MM.1S (cell line): ENCODE results near the gene XPC.

ENCODE experiments used
- DNase-seq: peaks from one replicate; pipeline ENCODE4 v3.0.0-alpha.2; 2015
- H2AFZ ChIP-seq: fragments of 300-600 bp; sonication (generic); 2 replicates; pipeline ENCODE4 v1.6.0; 2016; ENCODE audit warnings: antibody characterized with exemption, low read length
- H3F3A ChIP-seq: fragments of 300-600 bp; sonication (generic); 2 replicates; pipeline ENCODE4 v1.6.1; 2016; ENCODE audit warnings: mild to moderate bottlenecking, antibody characterized with exemption, low read length, moderate library complexity, mixed read lengths; ENCODE audit not compliant: insufficient read depth
- H3K27ac ChIP-seq: fragments of 300-600 bp; sonication (generic); 2 replicates; pipeline ENCODE4 v1.5.1; 2016; ENCODE audit warnings: mild to moderate bottlenecking, low read length
- H3K27me3 ChIP-seq: fragments of 300-600 bp; sonication (generic); replicated peaks from 2 replicates; pipeline ENCODE4 v1.6.0; 2016; ENCODE audit warnings: low read length; ENCODE audit not compliant: insufficient read depth
- H3K36me3 ChIP-seq: fragments of 300-600 bp; sonication (generic); replicated peaks from 2 replicates; pipeline ENCODE4 v1.6.1; 2016; ENCODE audit warnings: mild to moderate bottlenecking, low read length, mixed read lengths; ENCODE audit not compliant: insufficient read depth
- H3K4me1 ChIP-seq: fragments of 300-600 bp; sonication (generic); 2 replicates; pipeline ENCODE4 v1.6.1; 2016; ENCODE audit warnings: low read length, mixed read lengths
- H3K4me2 ChIP-seq: fragments of 300-600 bp; sonication (generic); 2 replicates; pipeline ENCODE4 v1.6.0; 2016; ENCODE audit warnings: low read depth, low read length
- H3K4me3 ChIP-seq: fragments of 300-600 bp; sonication (generic); 2 replicates; pipeline ENCODE4 v1.5.1; 2016; ENCODE audit warnings: low read length, mixed read lengths
- H3K79me2 ChIP-seq: fragments of 300-600 bp; sonication (generic); 2 replicates; pipeline ENCODE4 v1.6.1; 2016; ENCODE audit warnings: mixed run types, low read length, mixed read lengths
- H3K9ac ChIP-seq: fragments of 300-600 bp; sonication (generic); 2 replicates; pipeline ENCODE4 v1.6.1; 2016; ENCODE audit warnings: low read length, mixed read lengths
- H3K9me2 ChIP-seq: fragments of 300-600 bp; sonication (generic); replicated peaks from 2 replicates; pipeline ENCODE4 v1.6.1; 2016; ENCODE audit warnings: mild to moderate bottlenecking, low read length, mixed read lengths; ENCODE audit not compliant: insufficient read depth
- H3K9me3 ChIP-seq: fragments of 300-600 bp; sonication (generic); replicated peaks from 2 replicates; pipeline ENCODE4 v1.6.1; 2016; ENCODE audit warnings: mild to moderate bottlenecking, low read length, mixed read lengths; ENCODE audit not compliant: insufficient read depth
- H4K20me1 ChIP-seq: fragments of 300-600 bp; sonication (generic); 2 replicates; pipeline ENCODE4 v1.6.1; 2016; ENCODE audit warnings: mild to moderate bottlenecking, low read length, moderate library complexity, mixed read lengths; ENCODE audit not compliant: insufficient read depth
- EZH2 ChIP-seq: fragments of 300-600 bp; sonication (generic); optimal IDR thresholded peaks from 2 replicates; pipeline ENCODE3; 2017; ENCODE audit warnings: low read depth, mild to moderate bottlenecking, antibody characterized with exemption, low read length, mixed read lengths
- EZH2phosphoT487 ChIP-seq: fragments of 300-600 bp; sonication (generic); IDR thresholded peaks from 2 replicates; pipeline ENCODE4 v1.6.1; 2018; ENCODE audit warnings: antibody characterized with exemption, low read length
- TF ChIP-seq, protein P1 (sequence below): fragments of 300-600 bp; sonication (generic); IDR thresholded peaks from 2 replicates; pipeline ENCODE4 v1.5.1; 2016; ENCODE audit warnings: antibody characterized with exemption, low read length, mixed read lengths

XPC gene

DNA sequence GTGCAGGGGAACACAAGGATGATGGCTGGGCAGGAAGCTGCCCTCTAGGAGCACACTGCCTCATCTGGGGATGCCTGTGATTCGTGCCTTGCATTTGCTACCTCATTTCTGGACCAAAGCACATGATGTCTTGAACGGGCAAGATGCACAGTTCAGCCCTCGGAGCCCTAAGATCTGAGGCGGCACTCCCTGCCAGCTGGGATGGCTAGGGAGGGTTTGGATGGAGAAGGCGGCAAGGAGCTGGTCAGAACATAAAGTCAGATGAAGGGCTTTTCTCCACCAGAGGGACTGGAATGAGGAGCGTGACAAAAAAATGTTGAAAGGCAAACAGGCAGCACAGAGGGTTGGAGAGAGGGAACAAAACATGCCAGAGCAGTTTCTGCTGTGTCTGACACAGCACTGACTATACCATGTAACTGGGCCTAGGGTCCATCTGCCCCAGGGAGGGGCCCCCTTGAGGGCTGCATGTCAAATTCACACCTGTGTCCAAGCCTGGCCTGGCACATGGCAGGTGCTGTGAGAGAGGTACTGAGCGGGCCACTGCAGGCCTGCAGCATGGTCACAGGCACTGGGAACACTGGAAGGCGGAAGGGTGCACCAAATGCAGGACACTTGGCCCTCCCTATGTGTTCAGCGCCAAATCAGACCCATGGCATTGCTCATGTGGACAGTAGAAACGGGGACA is 31.9 kb downstream of the XPC start:
- no peak for DNase-seq
- H3K4me3 ChIP-seq: no peak overlapping the region

DNA sequence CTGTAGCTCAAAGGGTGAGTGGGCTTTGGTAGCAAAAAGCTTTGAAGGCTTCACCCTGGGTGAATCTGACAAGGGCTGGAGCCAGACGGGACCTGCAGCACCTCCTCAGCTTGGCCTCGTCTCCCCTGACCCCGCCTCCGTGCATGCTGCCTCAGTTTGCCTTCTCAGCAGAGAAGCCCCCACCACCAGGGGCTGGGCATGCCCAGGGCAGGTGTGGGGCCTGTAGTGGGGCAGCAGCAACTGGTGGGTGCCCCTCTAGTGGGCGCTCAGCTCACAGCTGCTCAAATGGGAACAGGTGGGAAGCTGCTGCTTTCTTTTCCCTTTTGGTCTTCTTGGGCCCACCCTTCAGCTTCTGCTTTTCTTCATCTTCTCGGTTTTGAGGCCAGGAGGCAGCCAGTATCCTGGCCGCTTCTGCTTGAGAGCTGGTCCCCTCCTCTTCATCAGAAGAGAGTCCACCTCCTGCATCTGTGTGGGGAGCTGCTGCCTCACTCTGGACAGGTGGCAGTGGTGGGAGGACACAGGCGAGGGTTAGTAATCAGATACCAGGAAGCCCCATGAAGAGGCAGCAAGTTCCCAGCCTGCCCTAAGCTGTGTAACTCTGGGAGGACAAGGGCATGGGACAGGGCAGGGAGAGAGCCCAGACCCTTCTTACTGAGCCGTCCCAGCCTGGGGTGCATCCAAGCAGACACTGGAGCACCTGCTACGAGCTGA is 32.6 kb downstream of the XPC start:
- Histone ChIP-seq H3K27me3 (no peaks in the 10 kb centered on the region), H2AFZ (no peak overlapping the region), H4K20me1 (no peaks in the 10 kb centered on the region), H3K9ac (no peak overlapping the region), H3F3A (no peaks in the 10 kb centered on the region), H3K9me3 (no peaks in the 10 kb centered on the region), H3K27ac (no peak overlapping the region), H3K4me3 (no peak overlapping the region), H3K9me2 (no peaks in the 10 kb centered on the region), H3K36me3 (no peaks in the 10 kb centered on the region), H3K4me2 (no peak overlapping the region), H3K4me1 (no peaks in the 10 kb centered on the region), H3K79me2 (no peaks in the 10 kb centered on the region)
- no peak for DNase-seq
- TF ChIP-seq EZH2phosphoT487: no peak
- TF ChIP-seq EZH2: no peak
- TF ChIP-seq, protein P1, sequence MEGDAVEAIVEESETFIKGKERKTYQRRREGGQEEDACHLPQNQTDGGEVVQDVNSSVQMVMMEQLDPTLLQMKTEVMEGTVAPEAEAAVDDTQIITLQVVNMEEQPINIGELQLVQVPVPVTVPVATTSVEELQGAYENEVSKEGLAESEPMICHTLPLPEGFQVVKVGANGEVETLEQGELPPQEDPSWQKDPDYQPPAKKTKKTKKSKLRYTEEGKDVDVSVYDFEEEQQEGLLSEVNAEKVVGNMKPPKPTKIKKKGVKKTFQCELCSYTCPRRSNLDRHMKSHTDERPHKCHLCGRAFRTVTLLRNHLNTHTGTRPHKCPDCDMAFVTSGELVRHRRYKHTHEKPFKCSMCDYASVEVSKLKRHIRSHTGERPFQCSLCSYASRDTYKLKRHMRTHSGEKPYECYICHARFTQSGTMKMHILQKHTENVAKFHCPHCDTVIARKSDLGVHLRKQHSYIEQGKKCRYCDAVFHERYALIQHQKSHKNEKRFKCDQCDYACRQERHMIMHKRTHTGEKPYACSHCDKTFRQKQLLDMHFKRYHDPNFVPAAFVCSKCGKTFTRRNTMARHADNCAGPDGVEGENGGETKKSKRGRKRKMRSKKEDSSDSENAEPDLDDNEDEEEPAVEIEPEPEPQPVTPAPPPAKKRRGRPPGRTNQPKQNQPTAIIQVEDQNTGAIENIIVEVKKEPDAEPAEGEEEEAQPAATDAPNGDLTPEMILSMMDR: no peak

More for the DNA sequence above, 31.9 kb downstream of the XPC start:
- Histone ChIP-seq H3F3A (no peaks in the 10 kb centered on the region), H3K9me2 (no peaks in the 10 kb centered on the region), H3K27me3 (no peaks in the 10 kb centered on the region), H3K27ac (no peak overlapping the region), H3K4me2 (no peak overlapping the region), H3K9me3 (no peaks in the 10 kb centered on the region), H4K20me1 (no peaks in the 10 kb centered on the region), H3K9ac (no peak overlapping the region), H2AFZ (no peak overlapping the region), H3K4me1 (no peaks in the 10 kb centered on the region), H3K79me2 (no peaks in the 10 kb centered on the region), H3K36me3 (no peaks in the 10 kb centered on the region)
- TF ChIP-seq EZH2phosphoT487 (no peak), EZH2 (no peak)
- TF ChIP-seq, protein P1: no peak

DNA sequence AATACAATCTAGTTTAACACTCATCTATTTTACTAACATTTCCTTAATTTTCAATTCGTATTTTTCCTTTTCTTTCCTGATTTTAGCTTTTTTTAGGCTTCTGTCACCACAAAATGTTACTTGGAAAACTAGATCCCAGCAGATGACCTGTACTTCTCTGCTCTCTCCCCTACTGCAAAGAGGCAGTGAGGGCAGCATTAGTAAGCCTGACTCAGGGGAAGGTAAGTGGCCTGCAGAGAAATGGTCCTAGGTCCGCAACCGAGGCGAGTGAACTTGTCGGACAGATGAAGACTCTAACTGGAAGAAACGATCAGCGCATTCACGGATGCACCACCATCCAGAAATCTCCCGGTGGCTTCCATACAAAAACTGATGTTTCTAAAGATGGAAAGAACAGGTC is 33.2 kb downstream of the XPC start:
- peak overlapping the region; percentile 52; the same call in 1 of the 2 replicates for H3K27ac ChIP-seq
- H3K9me2 ChIP-seq: no peaks in the 10 kb centered on the region
- no peak overlapping the region for H3K9ac ChIP-seq
- no peak overlapping the region for H3K4me2 ChIP-seq
- no peak for DNase-seq
- no peaks in the 10 kb centered on the region for H3K4me1 ChIP-seq
- no peaks in the 10 kb centered on the region for H3K27me3 ChIP-seq
- H3K9me3 ChIP-seq: no peaks in the 10 kb centered on the region
- H2AFZ ChIP-seq: no peak overlapping the region
- no peaks in the 10 kb centered on the region for H3K79me2 ChIP-seq
- TF ChIP-seq EZH2 (no peak), EZH2phosphoT487 (no peak)
- TF ChIP-seq, protein P1: no peak
- H3K36me3 ChIP-seq: no peaks in the 10 kb centered on the region
- no peaks in the 10 kb centered on the region for H3F3A ChIP-seq
- no peaks in the 10 kb centered on the region for H4K20me1 ChIP-seq
- H3K4me3 ChIP-seq: no peak overlapping the region
